Measurements from ENCODE around the gene ZDHHC13.

Gene ZDHHC13

GRCh38 chr11:19173004-19173689, 56.2 kb downstream of the ZDHHC13 start:
- DNase-seq: no peak

GRCh38 chr11:19173964-19174638, 57.1 kb downstream of the ZDHHC13 start:
- no peak for DNase-seq

DNA sequence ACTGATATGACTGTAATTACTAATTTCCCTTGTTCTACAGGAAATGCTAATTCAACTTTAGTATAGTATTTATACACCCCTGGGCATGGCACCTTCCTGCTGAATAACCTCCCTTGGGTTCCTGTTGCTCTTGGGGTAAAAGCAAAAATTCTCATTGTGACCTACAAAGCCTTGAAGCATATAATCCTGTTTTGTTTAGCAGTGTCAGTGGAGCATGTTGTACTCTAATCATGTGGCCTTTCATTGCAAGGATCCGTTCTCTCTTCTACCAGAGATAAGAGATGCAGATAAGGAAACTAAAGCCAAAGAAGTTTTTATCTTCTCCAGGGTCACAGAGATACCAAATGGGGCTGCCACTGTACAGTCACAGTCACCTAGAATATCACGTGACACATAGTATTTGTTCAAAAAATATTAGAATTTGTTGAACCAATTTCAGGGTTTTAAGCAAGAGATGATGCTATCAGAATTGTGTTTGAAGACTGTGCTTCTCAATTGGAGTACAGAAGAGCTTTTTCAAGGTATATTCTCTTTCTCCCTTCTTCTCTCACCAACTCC, 59.7 kb downstream of the ZDHHC13 start:
- DNase-seq: no peak

DNA sequence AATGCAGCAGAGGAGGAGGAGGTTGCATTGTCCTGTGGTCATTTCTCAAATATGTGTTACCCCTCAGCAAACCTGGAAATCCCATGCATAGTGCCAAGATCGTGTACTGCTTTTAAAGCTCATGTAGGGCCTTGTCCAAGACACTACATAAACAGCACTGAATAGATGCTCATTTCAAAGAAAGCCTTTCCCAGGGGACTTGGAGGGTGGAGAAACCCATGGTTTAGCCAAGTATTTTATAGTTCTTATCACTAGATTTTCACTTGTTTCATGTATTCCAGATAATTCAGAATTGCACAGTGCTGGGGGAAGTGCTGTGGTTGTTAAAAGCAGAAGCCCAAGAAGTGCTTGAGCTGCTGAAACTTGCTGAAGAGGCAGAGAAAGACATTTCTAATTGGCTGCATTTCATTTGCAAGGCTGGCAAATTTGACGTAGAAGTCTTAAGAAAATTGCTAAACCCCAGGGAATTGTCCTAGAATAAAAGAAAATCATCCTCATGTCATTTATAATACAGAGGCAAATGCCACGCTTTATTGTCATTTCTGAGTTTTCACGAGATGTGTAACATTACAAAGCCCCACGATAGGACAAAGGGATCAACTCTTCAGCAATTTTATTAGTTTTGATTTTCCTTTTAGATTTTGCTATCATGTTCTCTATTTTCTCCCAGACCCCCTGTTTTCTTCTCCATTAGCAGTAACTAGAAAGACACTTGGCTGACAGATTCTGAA, 64.7 kb downstream of the ZDHHC13 start:
- no peak for DNase-seq

GRCh38 chr11:19183646-19184045, 66.7 kb downstream of the ZDHHC13 start:
- no peak for DNase-seq

- no peak for DNase-seq
Measured at GRCh38 chr11:19185036-19185435, 68.1 kb downstream of the ZDHHC13 start.

DNA sequence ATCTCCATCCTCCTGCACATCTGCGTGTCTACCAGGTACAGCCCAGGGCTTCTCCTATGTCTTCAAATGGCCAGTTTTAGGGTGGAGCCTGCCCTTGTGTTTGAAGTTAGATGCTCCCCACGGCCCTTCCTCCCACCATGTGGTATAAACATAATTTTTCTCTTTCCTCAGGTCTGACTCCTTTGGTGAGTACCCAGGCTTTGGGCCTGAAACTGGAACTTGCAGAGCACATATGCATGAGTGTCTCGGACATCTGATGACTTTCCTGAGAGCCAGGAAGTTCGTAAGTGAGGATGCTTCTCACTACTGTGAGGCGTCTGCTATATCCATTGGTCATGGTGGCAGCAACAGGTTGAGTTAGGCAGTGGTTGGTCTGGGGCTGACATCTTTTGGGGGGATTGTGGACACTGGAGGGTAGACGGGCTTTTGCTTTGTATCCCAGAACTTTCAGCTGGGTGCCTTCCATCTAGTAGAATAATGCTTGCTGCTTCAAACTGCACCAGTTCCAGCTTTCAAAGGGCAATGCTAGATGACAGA, 68.6 kb downstream of the ZDHHC13 start:
- no peak for DNase-seq

DNA sequence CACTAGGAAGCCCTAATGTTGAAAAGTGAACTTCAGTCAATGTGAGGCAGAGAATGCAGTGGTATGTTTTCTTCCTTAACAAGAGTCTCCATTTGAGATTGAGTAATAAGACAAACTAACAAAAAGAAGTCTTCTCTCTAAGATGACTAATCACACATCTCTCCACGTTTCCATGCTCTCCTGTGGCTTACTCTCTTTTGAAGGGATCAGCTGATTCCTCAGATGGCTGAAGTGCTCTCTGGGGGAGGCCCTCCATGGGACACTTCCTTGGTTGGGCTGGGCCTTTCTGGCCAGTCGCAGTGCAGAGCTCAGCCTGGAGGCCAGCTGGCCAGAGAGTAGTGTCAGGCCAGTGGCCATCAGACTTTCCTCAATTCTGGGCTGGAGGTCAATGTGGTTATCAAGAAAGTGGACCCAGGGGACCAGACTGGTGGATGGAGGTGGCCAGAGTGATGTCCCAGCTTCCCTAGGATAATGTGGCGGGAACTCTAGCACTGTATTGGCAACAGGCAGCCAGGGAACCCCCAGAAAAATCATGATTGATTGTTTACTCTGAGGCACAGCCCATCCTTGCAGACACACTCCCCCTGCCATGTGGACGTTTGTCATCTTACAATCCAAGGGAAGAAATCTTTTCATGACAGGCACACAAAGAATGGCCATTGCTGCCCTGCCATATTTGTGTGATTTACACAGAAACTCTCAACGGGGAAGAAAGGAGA, 70.3 kb downstream of the ZDHHC13 start:
- DNase-seq: peak; percentile 1

DNA sequence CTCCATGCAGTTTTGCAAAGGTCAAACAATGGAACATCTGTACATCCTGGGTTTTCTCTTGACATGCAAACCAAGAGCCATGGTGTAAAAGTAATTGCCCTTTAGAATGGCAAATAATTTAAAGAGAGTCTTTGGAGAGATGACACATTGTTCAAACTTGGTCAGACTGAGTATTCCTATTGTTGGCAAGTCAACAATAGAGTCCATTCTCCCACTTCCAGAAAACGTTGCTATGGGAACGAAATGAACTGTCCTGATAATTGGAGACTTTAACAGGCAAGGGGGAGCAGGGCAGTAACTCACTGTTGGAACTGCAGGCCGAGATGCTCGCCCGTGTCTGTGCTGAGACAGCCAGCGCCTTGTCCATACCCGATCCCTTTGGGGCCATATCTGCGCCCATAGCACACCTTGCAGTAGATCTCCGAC, 70.9 kb downstream of the ZDHHC13 start:
- no peak for DNase-seq

DNA sequence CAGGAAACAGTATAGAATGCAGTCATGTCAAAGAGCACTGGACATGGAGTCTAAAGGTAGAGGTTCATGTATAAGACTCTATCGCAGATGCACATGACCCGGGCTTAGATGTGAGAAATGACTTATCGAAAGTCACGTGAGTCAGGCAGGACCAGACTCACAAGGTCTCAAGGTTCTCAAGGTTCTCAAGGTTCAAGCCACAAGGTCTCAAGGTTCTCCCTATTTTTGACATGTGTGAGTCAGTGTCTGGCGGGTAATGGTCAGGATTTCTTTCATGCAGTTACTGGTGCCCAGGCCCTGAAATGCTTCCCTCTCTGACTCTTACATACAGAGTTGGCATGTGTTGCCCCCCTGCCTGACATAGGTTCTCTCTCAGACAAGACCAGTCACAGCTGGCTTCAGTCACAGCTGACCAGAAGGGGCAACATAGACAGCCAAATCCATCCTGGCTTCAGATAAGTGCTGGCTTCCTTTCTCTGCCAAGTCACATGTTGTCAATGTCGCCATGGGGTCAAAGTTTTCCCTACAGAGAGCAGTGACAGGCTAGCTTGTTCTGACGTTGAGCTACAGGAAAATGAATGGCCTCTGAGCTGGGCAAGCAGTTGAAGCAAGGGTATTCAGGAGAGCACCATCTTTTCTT, 74.7 kb downstream of the ZDHHC13 start:
- no peak for DNase-seq

DNA sequence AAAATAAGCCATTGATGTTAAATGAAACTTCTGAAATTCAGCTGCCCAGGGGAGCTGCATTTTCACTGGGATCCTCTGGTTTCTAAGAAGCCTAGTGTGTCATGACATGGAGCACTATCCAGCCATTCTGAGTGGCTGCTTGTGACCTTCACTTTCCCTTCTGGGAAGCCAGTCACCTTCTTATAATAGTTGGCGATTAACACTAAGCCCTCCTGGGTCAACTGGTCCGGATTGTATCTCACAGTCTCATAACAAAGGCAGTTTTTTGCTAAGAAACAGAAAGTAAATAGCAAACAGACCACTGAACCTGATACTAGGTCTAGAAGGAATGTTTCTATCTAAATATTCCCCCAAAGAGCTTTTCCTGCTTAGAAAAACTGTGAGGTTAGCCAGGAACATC, 76.9 kb downstream of the ZDHHC13 start:
- DNase-seq: no peak

DNA sequence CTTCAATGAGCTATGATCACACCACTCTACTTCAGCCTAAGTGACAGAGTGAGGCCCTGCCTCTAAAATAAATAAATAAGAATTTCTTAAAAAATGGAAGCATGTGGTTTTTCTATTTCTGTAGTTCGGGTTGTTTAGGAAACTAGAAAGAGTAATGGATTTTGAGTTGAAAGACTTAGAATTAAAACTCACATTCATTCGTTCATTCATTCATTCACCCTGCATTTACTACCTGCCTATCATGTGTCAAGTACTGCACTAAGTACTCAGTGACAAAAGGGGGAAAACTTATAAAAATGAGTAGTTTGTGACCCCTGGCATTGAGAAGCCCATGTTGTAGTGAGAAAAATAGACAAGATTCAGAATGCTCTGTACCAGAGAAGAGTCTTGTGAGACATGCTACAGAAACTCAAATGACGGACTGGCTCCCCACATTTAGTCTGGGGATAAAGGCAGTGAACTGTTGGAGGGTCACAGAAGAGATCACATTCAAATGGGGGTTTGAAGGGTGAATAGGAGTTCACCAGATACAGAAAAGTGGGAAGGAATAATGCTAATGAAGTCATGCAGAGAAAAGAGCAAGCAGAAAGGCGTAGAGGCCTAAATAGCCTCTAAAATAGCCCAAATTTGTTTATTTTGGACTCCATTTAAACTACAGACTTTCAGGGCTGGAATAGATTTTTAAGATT, 77.8 kb downstream of the ZDHHC13 start:
- DNase-seq: no peak

DNA sequence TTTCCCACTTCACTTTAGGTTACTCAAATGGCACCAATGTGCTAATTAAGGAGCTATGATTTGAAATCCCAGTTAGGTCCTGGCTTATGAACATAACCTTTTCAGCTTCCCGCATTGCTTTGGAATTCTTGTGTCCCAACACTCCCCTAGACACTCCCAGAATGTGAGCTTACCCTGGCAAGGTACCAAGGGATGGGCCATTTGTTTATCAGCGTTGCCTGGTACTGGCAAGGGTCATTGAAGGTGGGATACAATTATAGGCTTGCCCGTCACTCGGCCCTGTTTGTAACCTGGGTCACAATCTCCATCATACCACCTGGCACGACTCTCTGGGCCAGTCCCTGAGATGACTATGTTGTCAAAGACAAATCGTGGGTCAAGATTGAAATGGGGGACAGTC, 79.5 kb downstream of the ZDHHC13 start:
- no peak for DNase-seq

DNA sequence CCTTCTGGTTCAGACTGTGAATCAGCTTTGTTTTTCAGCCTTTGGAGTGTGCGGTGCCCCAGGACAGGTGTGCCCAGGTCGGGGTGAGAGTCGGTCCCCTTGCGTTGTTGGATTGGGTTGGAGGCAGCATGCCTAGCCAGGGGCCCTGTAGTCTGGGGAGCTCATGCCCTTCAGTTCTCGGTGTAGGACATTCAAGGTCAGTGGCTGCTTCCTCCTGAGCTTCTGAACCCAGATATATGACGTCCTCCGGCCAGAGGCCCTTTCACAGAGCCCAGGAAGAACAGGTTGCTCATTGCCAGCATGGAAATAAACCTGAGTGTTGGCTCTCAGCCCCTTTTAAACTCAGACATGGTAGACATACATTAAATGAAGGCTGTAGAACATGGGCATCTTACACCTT, 82.1 kb downstream of the ZDHHC13 start:
- DNase-seq: no peak

DNA sequence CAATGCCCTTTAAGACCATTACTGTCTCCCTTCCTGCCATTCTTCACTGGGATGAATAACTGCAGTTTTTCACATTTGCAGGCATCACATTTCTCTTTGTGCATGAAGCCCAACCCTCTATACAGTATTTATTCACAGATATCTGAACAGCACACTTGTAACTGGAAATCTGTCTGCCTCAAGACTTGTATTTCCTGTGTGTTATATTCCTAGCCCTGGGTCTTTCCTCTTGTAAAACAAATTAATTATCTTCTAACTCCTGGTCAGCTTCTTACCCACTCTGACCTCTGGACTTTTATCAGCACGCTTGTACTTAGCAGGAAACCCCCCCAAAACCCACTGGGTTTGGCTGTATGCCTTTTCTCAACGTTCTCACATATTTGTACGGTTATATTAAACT, 82.8 kb downstream of the ZDHHC13 start:
- DNase-seq: no peak

GRCh38 chr11:19200410-19201201, 83.6 kb downstream of the ZDHHC13 start:
- DNase-seq: peak; percentile 17

DNA sequence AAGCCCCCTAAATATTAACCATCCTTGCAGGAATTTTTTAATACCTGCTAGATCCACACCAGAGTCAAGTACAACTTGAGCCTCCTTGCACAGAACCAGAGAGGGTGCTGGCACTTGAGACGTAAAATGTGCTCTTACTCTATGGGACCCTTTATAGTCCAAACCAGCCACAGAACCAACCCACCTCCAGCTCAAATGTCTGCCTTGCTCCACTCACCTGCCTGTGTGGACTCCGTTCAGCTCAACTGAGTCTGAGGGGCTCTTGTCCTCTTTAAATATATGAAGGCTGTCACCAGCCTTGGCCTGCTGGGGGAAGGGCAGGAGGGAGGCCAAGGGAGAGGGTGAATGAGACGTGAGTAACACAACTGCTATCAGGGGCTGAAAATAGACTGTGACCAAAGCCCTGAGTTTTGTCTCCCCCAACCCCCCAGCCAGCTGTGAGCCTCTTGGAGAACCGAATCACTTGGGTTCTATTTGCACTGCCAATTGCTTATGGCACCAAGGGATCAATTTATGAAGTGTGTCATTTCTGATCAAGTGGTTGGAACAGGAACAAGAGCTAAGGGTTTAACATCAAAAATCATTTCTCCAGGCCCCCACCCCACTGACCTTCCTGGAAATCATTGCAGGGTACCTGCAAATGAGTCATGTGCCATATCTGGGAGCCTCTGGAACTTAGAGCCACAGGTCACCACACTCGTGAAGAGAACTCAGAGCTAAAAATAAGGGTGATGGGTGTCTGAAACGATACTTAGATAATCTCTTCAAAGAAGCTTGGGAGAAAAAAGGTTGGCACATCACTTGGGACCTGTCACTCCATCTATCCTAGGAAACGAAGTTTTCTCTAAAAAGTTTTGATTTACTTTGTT, 85.0 kb downstream of the ZDHHC13 start, which contains the start of gene CSRP3:
TSS of gene CSRP3 (minus strand) at position 247 of the 869 bp plus-strand sequence. CDS start 9,535 bp downstream, outside the sequence.
- DNase-seq: no peak

DNA sequence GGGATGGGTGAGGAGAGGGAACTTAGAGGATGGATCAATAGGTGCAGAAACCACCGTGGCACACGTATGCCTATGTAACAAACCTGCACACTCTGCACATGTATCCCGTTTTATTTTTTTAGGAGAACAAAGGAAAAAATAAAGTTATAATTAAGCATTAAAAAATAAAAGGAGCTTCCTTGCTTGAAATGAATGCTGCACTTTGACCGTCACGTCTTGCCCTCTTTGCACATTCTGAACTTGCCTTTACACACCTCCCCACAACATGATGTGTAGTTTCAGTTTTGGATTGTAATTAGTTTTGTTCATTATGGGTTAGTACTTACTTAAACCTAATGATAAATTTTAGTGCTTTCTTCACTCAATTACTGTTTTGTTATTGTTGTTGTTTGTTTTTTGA, 87.9 kb downstream of the ZDHHC13 start:
- no peak for DNase-seq

GRCh38 chr11:19208181-19208580, 91.2 kb downstream of the ZDHHC13 start:
- no peak for DNase-seq
